Stimulated activated naive CD8-positive, alpha-beta T cell treated with anti-CD3 and anti-CD28 coated beads, Interleukin-15, amount 100 ng/mL, for 72 hours (primary cell): ENCODE results near the gene SLC5A6.
"Not testable (repeated sequence)": the region's sequence is repeated elsewhere in the genome, so short reads cannot be mapped to it uniquely, and the experiment has no call there.

ENCODE experiments used
- ATAC-seq: fragments of 150-1000 bp; cut with Tn5 transposase; 2 replicates; pipeline ENCODE4 v1.10.0; 2021; ENCODE audit warnings: mild to moderate bottlenecking, moderate library complexity
- DNase-seq, 2 donors: peaks; one replicate each; pipeline ENCODE4 v3.0.0; 2021 to 2022
- H3K27ac Mint-ChIP-seq, 2 donors: one replicate each; pipeline ENCODE4 v1.8.0; 2022; ENCODE audit warnings: mild to moderate bottlenecking in 2 of 2, mixed read lengths in 2 of 2, moderate library complexity in 2 of 2
- H3K27me3 Mint-ChIP-seq: one replicate; pipeline ENCODE4 v1.8.0; 2022; ENCODE audit warnings: mixed read lengths
- H3K4me1 Mint-ChIP-seq: one replicate; pipeline ENCODE4 v1.8.0; 2022; ENCODE audit warnings: mild to moderate bottlenecking, mixed read lengths
- H3K4me3 Mint-ChIP-seq, 2 donors: one replicate each; pipeline ENCODE4 v1.8.0; 2022; ENCODE audit warnings: mild to moderate bottlenecking in 2 of 2, mixed read lengths in 2 of 2, moderate library complexity in 1 of 2
- H3K9me3 Mint-ChIP-seq, 2 donors: one replicate each; pipeline ENCODE4 v1.8.0; 2022; ENCODE audit warnings: mixed read lengths in 2 of 2

The SLC5A6 gene

GRCh38 chr2:27199241-27199640 lies 12.8 kb downstream of the SLC5A6 start:
- DNase-seq (no peak), ATAC-seq (no peak)
- H3K4me3 Mint-ChIP-seq = no peak overlapping the region
- no peaks in the 10 kb centered on the region for H3K27me3 Mint-ChIP-seq
- no peaks in the 10 kb centered on the region for H3K9me3 Mint-ChIP-seq
- peaks cover 6% of the 10 kb centered on the region for H3K4me1 Mint-ChIP-seq
- no peak overlapping the region for H3K27ac Mint-ChIP-seq

- H3K27ac Mint-ChIP-seq = no peak overlapping the region
- no peaks in the 10 kb centered on the region for H3K27me3 Mint-ChIP-seq
- DNase-seq = no peak
- H3K4me1 Mint-ChIP-seq = peaks cover 3% of the 10 kb centered on the region
- no peak overlapping the region for H3K4me3 Mint-ChIP-seq
- no peak for ATAC-seq
- H3K9me3 Mint-ChIP-seq = no peaks in the 10 kb centered on the region
These were observed 13.4 kb downstream of the SLC5A6 start for GRCh38 chr2:27198627-27199026.

GRCh38 chr2:27198068-27198467 lies 14.0 kb downstream of the SLC5A6 start:
- H3K27ac Mint-ChIP-seq, DNase-seq, H3K4me1 Mint-ChIP-seq, ATAC-seq, H3K27me3 Mint-ChIP-seq, H3K4me3 Mint-ChIP-seq, H3K9me3 Mint-ChIP-seq: not testable (repeated sequence)

- ATAC-seq, H3K9me3 Mint-ChIP-seq, H3K4me1 Mint-ChIP-seq, H3K27me3 Mint-ChIP-seq, H3K4me3 Mint-ChIP-seq, DNase-seq, H3K27ac Mint-ChIP-seq: not testable (repeated sequence)
These were observed 16.3 kb downstream of the SLC5A6 start for GRCh38 chr2:27195799-27196198.

- Mint-ChIP-seq H3K4me1 (no peaks in the 10 kb centered on the region), H3K27me3 (peaks cover 7% of the 10 kb centered on the region), H3K27ac (no peak overlapping the region), H3K4me3 (no peak overlapping the region), H3K9me3 (no peaks in the 10 kb centered on the region)
- ATAC-seq (no peak), DNase-seq (no peak)
These were observed 17.3 kb downstream of the SLC5A6 start for GRCh38 chr2:27194538-27195354.

- no peak overlapping the region for H3K4me3 Mint-ChIP-seq
- DNase-seq = peak; percentile 21 to 43
- H3K9me3 Mint-ChIP-seq = no peaks in the 10 kb centered on the region
- peak; percentile 90 for ATAC-seq
- no peak overlapping the region for H3K27ac Mint-ChIP-seq
- H3K4me1 Mint-ChIP-seq = no peaks in the 10 kb centered on the region
- peaks cover 16% of the 10 kb centered on the region for H3K27me3 Mint-ChIP-seq
These were observed 20.8 kb downstream of the SLC5A6 start for GRCh38 chr2:27191070-27191829.

- Mint-ChIP-seq H3K4me1 (no peaks in the 10 kb centered on the region), H3K4me3 (no peak overlapping the region), H3K27me3 (peaks cover 16% of the 10 kb centered on the region), H3K27ac (no peak overlapping the region), H3K9me3 (no peaks in the 10 kb centered on the region)
- DNase-seq = no peak
- ATAC-seq = no peak
These were observed 22.1 kb downstream of the SLC5A6 start for GRCh38 chr2:27189989-27190388.

GRCh38 chr2:27186613-27187345 lies 25.3 kb downstream of the SLC5A6 start:
- peaks cover 27% of the 10 kb centered on the region for H3K27me3 Mint-ChIP-seq
- no peaks in the 10 kb centered on the region for H3K4me1 Mint-ChIP-seq
- H3K4me3 Mint-ChIP-seq = no peak overlapping the region
- no peak for ATAC-seq
- H3K27ac Mint-ChIP-seq = no peak overlapping the region
- no peaks in the 10 kb centered on the region for H3K9me3 Mint-ChIP-seq
- no peak for DNase-seq

- H3K9me3 Mint-ChIP-seq = no peaks in the 10 kb centered on the region
- no peak overlapping the region for H3K4me3 Mint-ChIP-seq
- ATAC-seq (no peak), DNase-seq (no peak)
- no peaks in the 10 kb centered on the region for H3K4me1 Mint-ChIP-seq
- H3K27me3 Mint-ChIP-seq = peaks cover 33% of the 10 kb centered on the region
- no peak overlapping the region for H3K27ac Mint-ChIP-seq
These were observed 26.6 kb downstream of the SLC5A6 start for GRCh38 chr2:27185331-27186026.

- no peak for ATAC-seq
- Mint-ChIP-seq H3K27ac (no peak overlapping the region), H3K27me3 (peaks cover 43% of the 10 kb centered on the region), H3K4me3 (no peak overlapping the region), H3K4me1 (no peaks in the 10 kb centered on the region), H3K9me3 (no peaks in the 10 kb centered on the region)
- no peak for DNase-seq
These were observed 28.0 kb downstream of the SLC5A6 start for GRCh38 chr2:27184115-27184514.

GRCh38 chr2:27182346-27182745 lies 29.7 kb downstream of the SLC5A6 start:
- no peak overlapping the region for H3K27ac Mint-ChIP-seq
- H3K27me3 Mint-ChIP-seq = peaks cover 43% of the 10 kb centered on the region
- DNase-seq (no peak), ATAC-seq (no peak)
- no peaks in the 10 kb centered on the region for H3K4me1 Mint-ChIP-seq
- H3K9me3 Mint-ChIP-seq = no peaks in the 10 kb centered on the region
- no peak overlapping the region for H3K4me3 Mint-ChIP-seq

GRCh38 chr2:27179344-27180000 lies 32.6 kb downstream of the SLC5A6 start:
- DNase-seq (no peak), ATAC-seq (no peak)
- no peak overlapping the region for H3K27ac Mint-ChIP-seq
- H3K9me3 Mint-ChIP-seq = no peaks in the 10 kb centered on the region
- no peak overlapping the region for H3K4me3 Mint-ChIP-seq
- H3K27me3 Mint-ChIP-seq = peaks cover 34% of the 10 kb centered on the region
- no peaks in the 10 kb centered on the region for H3K4me1 Mint-ChIP-seq

- ATAC-seq (no peak), DNase-seq (no peak)
- H3K4me3 Mint-ChIP-seq = no peak overlapping the region
- H3K9me3 Mint-ChIP-seq = no peaks in the 10 kb centered on the region
- H3K4me1 Mint-ChIP-seq = no peaks in the 10 kb centered on the region
- peaks cover 34% of the 10 kb centered on the region for H3K27me3 Mint-ChIP-seq
- no peak overlapping the region for H3K27ac Mint-ChIP-seq
These were observed 33.6 kb downstream of the SLC5A6 start for GRCh38 chr2:27178469-27178868.

GRCh38 chr2:27177441-27178351 lies 34.4 kb downstream of the SLC5A6 start:
- Mint-ChIP-seq H3K4me3 (no peak overlapping the region), H3K27ac (no peak overlapping the region), H3K27me3 (peaks cover 32% of the 10 kb centered on the region), H3K4me1 (no peaks in the 10 kb centered on the region), H3K9me3 (no peaks in the 10 kb centered on the region)
- no peak for DNase-seq
- ATAC-seq = no peak
